Astrocyte (in vitro differentiated cells and primary cell): ENCODE data around the gene FAM174B. TPM values are rescaled to one million over a fixed set of nuclear protein-coding genes. Genes with fewer than 3 reads are reported as not detected.

Source experiments
- DNase-seq: peaks from one replicate; pipeline ENCODE4 v3.0.0-alpha.2; 2010; ENCODE audit warnings: low read depth
- FAIRE-seq: peaks from 2 replicates; lab custom pipeline; 2011; peaks lifted over from hg19 to GRCh38; lab: Jason Lieb, UNC
- H2AFZ ChIP-seq: 2 replicates; pipeline ENCODE4 v1.6.0; 2012; ENCODE audit warnings: low read depth, low read length, inconsistent platforms
- H3K27ac ChIP-seq: 2 replicates; pipeline ENCODE4 v1.5.1; 2011; ENCODE audit warnings: low read depth, low read length, inconsistent platforms
- H3K27me3 ChIP-seq: 2 replicates; pipeline ENCODE4 v1.6.0; 2011; ENCODE audit warnings: low read length, inconsistent platforms; ENCODE audit not compliant: insufficient read depth
- H3K36me3 ChIP-seq: 2 replicates; pipeline ENCODE4 v1.5.1; 2011; ENCODE audit warnings: low read length, inconsistent platforms; ENCODE audit not compliant: insufficient read depth
- H3K4me1 ChIP-seq: 2 replicates; pipeline ENCODE4 v1.5.1; 2011; ENCODE audit warnings: low read length, inconsistent platforms; ENCODE audit not compliant: insufficient read depth
- H3K4me2 ChIP-seq: 2 replicates; pipeline ENCODE4 v1.6.0; 2012; ENCODE audit warnings: low read length, inconsistent platforms
- H3K4me3 ChIP-seq: 2 replicates; pipeline ENCODE4 v1.5.1; 2011; ENCODE audit warnings: low read depth, mild to moderate bottlenecking, low read length, inconsistent platforms; ENCODE audit not compliant: insufficient read depth
- H3K79me2 ChIP-seq: 2 replicates; pipeline ENCODE4 v1.6.0; 2012; ENCODE audit warnings: mild to moderate bottlenecking, low read length, inconsistent platforms; ENCODE audit not compliant: insufficient read depth
- H3K9ac ChIP-seq: 2 replicates; pipeline ENCODE4 v1.6.0; 2012; ENCODE audit warnings: mild to moderate bottlenecking, low read length, inconsistent platforms
- H3K9me3 ChIP-seq: 2 replicates; pipeline ENCODE4 v1.5.1; 2012; ENCODE audit warnings: low read depth, mild to moderate bottlenecking, low read length, inconsistent platforms; ENCODE audit not compliant: insufficient read depth
- H4K20me1 ChIP-seq: 2 replicates; pipeline ENCODE4 v1.6.0; 2012; ENCODE audit warnings: low read length, inconsistent platforms; ENCODE audit not compliant: insufficient read depth
- H3K27ac Mint-ChIP-seq: one replicate; pipeline ENCODE4 v1.8.0; 2021; ENCODE audit warnings: mild to moderate bottlenecking, mixed read lengths; ENCODE audit not compliant: unreplicated experiment
- H3K27me3 Mint-ChIP-seq: one replicate; pipeline ENCODE4 v1.8.0; 2021; ENCODE audit warnings: low read depth, mixed read lengths; ENCODE audit not compliant: unreplicated experiment
- H3K36me3 Mint-ChIP-seq: one replicate; pipeline ENCODE4 v1.8.0; 2021; ENCODE audit warnings: low read depth, mixed read lengths; ENCODE audit not compliant: unreplicated experiment
- H3K4me1 Mint-ChIP-seq: one replicate; pipeline ENCODE4 v1.8.0; 2021; ENCODE audit warnings: low read depth, mixed read lengths; ENCODE audit not compliant: unreplicated experiment
- H3K4me3 Mint-ChIP-seq: one replicate; pipeline ENCODE4 v1.8.0; 2021; ENCODE audit warnings: mild to moderate bottlenecking, moderate library complexity, mixed read lengths; ENCODE audit not compliant: unreplicated experiment
- H3K9me3 Mint-ChIP-seq: one replicate; pipeline ENCODE4 v1.8.0; 2021; ENCODE audit warnings: mild to moderate bottlenecking, mixed read lengths; ENCODE audit not compliant: unreplicated experiment
- CTCF ChIP-seq: IDR thresholded peaks from 2 replicates; pipeline ENCODE4 v1.5.1; 2011; ENCODE audit warnings: low read depth, mild to moderate bottlenecking, inconsistent platforms, low read length, moderate library complexity; ENCODE audit not compliant: insufficient read depth
- EZH2 ChIP-seq: IDR thresholded peaks from 2 replicates; pipeline ENCODE4 v1.6.1; 2012; ENCODE audit warnings: mild to moderate bottlenecking, low read length, inconsistent platforms; ENCODE audit not compliant: insufficient read depth
- total RNA-seq: library from RNA; stranded (reverse); gene quantifications from 2 replicates; pipeline ENCODE4 v1.2.1, GENCODE V29; 2021

The FAM174B gene
- total RNA-seq, 1 donor from 2014 or later: 11.2 TPM

GRCh38 chr15:92629276-92629974 is 26.1 kb downstream of the FAM174B start:
- no peaks in the 10 kb centered on the region for H4K20me1 ChIP-seq
- no peak overlapping the region for H2AFZ ChIP-seq
- Mint-ChIP-seq H3K4me3 (no peak overlapping the region), H3K36me3 (peaks cover 4% of the 10 kb centered on the region), H3K27me3 (no peaks in the 10 kb centered on the region), H3K9me3 (peaks cover 3% of the 10 kb centered on the region), H3K4me1 (peaks cover 19% of the 10 kb centered on the region), H3K27ac (no peak overlapping the region)
- H3K36me3 ChIP-seq: no peaks in the 10 kb centered on the region
- TF ChIP-seq CTCF (no peak), EZH2 (no peak)
- peaks cover 2% of the 10 kb centered on the region for H3K27me3 ChIP-seq
- no peak overlapping the region for H3K9ac ChIP-seq
- H3K27ac ChIP-seq: no peak overlapping the region
- H3K4me2 ChIP-seq: no peak overlapping the region
- no peak for DNase-seq
- H3K9me3 ChIP-seq: no peaks in the 10 kb centered on the region
- H3K4me1 ChIP-seq: peaks cover 15% of the 10 kb centered on the region
- H3K4me3 ChIP-seq: no peak overlapping the region
- H3K79me2 ChIP-seq: no peaks in the 10 kb centered on the region
- no peak for FAIRE-seq

- Histone ChIP-seq H3K9ac (no peak overlapping the region), H3K9me3 (no peaks in the 10 kb centered on the region), H3K4me1 (peaks cover 19% of the 10 kb centered on the region), H3K27ac (no peak overlapping the region), H3K4me2 (no peak overlapping the region), H4K20me1 (no peaks in the 10 kb centered on the region), H3K27me3 (no peaks in the 10 kb centered on the region), H3K36me3 (no peaks in the 10 kb centered on the region), H2AFZ (no peak overlapping the region), H3K79me2 (no peaks in the 10 kb centered on the region), H3K4me3 (no peak overlapping the region)
- TF ChIP-seq EZH2: no peak
- TF ChIP-seq CTCF: no peak
- DNase-seq (no peak), FAIRE-seq (no peak)
- Mint-ChIP-seq H3K36me3 (peaks cover 4% of the 10 kb centered on the region), H3K4me3 (no peak overlapping the region), H3K4me1 (peaks cover 28% of the 10 kb centered on the region), H3K27me3 (no peaks in the 10 kb centered on the region), H3K27ac (no peak overlapping the region), H3K9me3 (peaks cover 3% of the 10 kb centered on the region)
Observed at GRCh38 chr15:92627014-92627413, 28.6 kb downstream of the FAM174B start.
